ENCODE results near the gene MMAB. TPM values are rescaled to one million over a fixed set of nuclear protein-coding genes. Genes with fewer than 3 reads are reported as not detected.

The MMAB gene
- total RNA-seq, 2 donors from 2014 or later = 31.0 to 51.3 TPM

DNA sequence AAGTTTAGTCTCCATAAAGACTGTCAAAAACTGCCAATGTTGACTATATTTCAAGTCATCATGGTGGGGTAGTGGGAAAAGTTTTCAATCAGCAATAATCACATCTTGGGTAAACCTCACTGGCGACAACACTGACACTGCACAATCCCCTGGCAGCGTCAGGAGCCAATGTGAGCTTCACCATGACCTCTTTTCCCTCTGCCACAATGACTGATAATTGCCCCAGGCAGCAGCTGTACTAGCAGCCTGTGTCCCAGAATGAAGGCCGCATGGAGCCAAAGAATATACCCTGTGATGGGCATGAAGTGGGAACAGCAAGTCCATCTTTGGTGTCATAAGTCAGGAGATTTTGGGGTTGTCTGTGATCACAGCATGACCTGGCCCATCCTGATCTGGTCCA, 5.3 kb downstream of the MMAB start:
- intact Hi-C loops (cut with DNase I, micrococcal nuclease) = no loop called here
- no peak for ATAC-seq
- DNase-seq = no peak

GRCh38 chr12:109567296-109567695, 6.0 kb downstream of the MMAB start:
- ATAC-seq (no peak), DNase-seq (no peak)
- intact Hi-C loops (cut with DNase I, micrococcal nuclease) = no loop called here

DNA sequence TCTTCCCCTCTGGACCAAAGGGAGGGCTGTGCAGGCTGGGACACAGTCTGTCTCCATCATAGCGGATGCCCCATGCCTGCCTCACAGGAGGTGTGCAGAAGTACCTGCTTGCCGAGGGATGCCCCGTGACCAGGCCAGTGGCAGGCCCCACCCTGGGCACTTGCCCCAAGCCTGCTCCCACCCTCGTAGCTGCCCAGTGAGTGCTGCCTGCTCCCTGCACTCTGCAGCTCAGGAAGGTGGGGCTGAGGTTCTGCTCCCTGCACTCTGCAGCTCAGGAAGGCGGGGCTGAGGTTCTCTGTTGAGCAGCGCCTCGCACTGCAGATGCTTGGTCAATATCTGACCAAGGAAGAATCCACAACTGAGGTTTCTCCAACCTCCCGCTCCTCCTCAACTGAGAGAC, 6.9 kb downstream of the MMAB start:
- ATAC-seq (no peak), DNase-seq (no peak)
- intact Hi-C loops (cut with DNase I, micrococcal nuclease) = no loop called here

DNA sequence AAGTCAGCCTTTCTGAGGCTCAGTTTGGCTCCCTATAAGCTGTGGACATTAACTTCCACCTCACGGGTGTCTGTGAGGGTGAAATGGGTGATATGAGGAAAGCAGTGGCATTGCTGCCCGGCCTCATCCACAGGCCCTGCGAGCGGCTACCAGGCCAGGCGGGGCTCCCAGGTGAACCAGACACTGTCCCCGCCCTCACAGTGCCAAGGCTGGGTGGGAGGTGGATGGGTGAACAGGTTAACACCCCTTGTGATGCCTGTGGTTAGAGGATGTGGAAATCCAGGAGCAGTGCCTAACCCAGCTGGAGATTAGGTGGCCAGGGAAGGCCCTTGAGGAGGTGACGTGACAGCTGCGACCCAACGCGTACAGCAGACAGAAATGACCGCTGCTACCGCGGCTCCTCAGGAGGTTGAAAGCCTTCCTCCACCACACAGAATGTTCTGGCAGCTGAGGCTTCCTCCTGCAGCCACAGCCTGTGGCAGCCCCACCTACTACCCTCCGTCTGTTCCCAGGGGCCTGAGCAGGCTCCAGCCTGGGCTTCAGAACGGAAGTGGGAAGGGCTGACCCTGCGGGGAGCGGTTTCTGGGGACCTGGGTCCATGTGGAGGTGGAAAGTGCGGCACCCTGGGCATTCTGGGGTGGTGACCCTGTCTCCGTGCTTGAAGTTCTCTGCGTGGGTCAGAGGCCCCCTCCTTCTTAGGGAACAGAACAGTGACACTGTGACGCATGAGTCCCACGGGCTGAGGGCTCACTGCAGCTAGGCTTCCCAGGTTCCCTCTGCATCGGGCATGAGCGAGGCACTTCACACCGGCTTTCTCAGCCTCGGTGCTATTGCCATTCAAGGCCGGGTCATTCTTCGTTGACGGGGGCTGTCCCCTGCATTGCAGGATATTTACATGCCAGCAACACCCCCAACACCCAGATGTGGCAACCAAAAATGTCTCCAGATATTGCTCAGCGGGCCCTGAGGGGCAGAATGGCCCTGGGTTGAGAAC, 9.7 kb downstream of the MMAB start:
- intact Hi-C loops (cut with DNase I, micrococcal nuclease) = no loop called here
- DNase-seq (no peak), ATAC-seq (no peak)

GRCh38 chr12:109562871-109563270, 10.4 kb downstream of the MMAB start:
- DNase-seq (no peak), ATAC-seq (no peak)
- intact Hi-C loops (cut with DNase I, micrococcal nuclease) = no loop called here

DNA sequence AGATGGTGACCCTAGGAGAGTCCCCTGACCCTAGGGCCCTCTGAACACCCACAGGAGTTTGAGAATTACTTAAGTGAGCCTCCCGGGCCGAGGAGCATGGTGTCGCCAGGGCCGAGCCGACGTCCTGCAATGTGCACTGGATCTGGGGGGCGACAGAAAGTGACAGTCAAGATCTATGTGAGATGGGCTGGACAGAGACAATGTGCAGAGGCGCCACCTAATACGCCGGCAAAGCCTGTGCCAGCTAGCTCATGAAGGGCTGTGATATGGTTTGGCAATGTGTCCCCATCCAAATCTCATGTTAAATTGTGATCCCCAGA, 11.6 kb downstream of the MMAB start:
- DNase-seq (no peak), ATAC-seq (no peak)
- intact Hi-C loops (cut with DNase I, micrococcal nuclease) = no loop called here

DNA sequence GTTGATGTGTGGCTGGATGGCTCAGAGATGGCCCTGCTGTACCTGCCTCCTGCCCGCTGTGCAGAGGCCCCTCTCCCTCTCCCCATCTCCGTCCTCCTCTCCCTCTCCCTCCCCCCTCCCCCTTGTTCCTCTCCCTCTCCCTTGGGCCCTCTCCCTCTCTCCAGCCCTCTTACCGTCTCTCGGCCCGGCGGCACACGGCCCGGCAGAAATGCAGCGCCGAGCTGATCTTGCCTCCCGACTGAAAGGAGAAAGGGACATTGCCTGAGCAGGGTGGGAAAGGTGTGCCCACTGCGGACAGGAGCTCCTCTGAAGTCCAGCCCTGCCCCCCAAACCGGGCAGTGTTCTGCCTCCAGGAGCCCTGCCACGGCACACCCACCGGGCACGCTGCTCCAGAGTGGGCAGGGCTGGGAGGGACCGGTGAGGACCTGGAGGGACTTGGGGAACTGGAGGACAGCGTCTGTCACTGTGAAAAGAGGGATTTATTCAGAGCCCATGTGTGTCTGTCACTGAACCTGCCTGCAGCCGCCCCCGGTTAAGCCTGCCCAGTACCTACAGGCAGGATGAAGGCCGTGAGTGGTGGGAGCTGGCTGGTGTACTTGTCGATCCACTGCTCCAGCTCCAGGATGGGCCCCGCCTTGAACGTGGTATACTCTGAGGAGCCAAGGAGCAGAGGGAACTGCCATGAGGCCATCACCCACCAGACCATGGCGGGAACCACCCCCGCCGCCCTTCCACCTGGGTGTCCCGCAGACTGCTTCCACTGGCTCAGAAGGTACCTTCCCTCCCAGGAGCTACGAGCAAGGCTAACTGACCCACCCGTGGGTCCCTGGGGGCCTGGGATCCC, 12.2 kb downstream of the MMAB start:
- intact Hi-C loops (cut with DNase I, micrococcal nuclease) = no loop called here
- ATAC-seq = no peak
- no peak for DNase-seq

DNA sequence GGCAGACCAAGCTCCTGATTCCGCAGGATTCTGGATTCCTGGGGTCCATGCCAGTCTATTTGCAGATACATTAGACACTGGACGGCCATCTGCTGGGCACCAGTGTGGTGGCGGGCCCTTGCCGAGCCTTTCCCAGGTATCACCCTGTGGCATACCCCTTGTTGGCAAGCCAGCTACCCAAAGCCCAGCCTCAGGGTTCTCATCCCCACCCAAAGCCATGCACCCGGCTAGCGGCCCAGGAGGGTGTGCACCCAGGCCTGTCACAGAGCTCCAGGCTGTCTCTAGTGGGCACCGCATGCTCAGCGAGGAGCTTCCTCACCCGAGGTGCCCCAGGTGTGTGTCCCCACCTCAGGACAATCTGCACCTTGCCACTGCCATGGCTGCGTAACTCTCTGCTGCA, 13.7 kb downstream of the MMAB start:
- DNase-seq (no peak), ATAC-seq (no peak)
- intact Hi-C loops (cut with DNase I, micrococcal nuclease) = no loop called here

- DNase-seq (no peak), ATAC-seq (no peak)
- intact Hi-C loops (cut with DNase I, micrococcal nuclease) = no loop called here
These were observed 14.2 kb downstream of the MMAB start for GRCh38 chr12:109559200-109559505.

GRCh38 chr12:109558374-109559199, 14.7 kb downstream of the MMAB start:
- intact Hi-C loops (cut with DNase I, micrococcal nuclease) = no loop called here
- peak; percentile 64 to 68 for DNase-seq
- peak; percentile 90 for ATAC-seq

- no peak for ATAC-seq
- no peak for DNase-seq
- intact Hi-C loops (cut with DNase I, micrococcal nuclease) = no loop called here
These were observed 15.5 kb downstream of the MMAB start for GRCh38 chr12:109557805-109558204.

DNA sequence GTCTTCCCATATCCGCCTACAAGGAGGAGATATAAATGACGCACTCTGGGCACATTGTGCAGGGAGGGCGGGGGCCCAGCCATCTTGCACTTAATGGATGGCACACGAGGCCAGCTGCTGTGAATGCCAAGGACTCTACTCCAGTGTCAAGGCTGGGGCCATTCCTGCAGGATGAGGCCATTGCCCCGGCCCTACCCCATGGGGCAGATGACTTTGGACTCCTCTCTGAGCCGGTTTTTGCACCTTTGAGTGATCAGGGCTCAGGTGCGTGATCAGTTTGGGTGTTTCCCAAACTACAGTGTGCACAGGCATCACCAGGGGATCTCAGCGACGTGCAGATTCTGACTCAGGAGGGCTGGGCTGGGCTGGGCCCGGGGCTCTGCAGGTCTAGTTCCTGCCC, 16.1 kb downstream of the MMAB start:
- intact Hi-C loops (cut with DNase I, micrococcal nuclease) = no loop called here
- DNase-seq (no peak), ATAC-seq (no peak)

GRCh38 chr12:109555431-109556315, 17.6 kb downstream of the MMAB start:
- intact Hi-C loops (cut with DNase I, micrococcal nuclease) = no loop called here
- ATAC-seq (no peak), DNase-seq (no peak)

GRCh38 chr12:109554761-109555160, 18.5 kb downstream of the MMAB start:
- intact Hi-C loops (cut with DNase I, micrococcal nuclease) = no loop called here
- no peak for DNase-seq
- ATAC-seq = no peak

DNA sequence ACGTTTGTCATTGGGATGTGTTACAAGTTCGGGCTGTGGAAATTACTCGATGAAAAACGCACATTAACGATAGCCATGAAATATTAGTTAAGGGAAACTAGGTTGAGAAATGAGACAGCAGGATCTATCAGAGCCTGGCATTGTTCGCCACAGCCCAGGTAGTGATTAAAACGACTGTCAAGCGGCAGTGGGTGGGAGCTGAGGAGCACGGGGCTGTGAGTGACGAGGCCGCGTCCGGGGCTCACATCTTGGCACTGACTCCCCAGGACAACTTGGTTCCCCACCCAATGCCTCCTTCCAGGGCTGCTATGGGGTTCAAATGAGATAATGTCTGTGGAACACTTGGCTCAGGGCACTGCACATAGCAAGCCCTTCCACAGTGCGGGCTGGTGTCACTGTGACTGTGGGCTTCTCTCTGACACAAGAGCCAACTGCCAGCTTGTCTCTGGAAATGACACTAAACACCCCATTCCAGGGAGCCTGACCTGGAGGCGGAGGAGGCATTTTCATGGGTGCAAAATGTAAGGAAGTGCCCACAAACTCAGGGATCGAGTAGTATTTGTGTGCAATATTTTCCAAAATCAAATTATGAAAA, 19.3 kb downstream of the MMAB start:
- intact Hi-C loops (cut with DNase I, micrococcal nuclease) = no loop called here
- DNase-seq (no peak), ATAC-seq (no peak)

GRCh38 chr12:109553483-109553882, 19.8 kb downstream of the MMAB start:
- DNase-seq = no peak
- peak; percentile 12 for ATAC-seq
- intact Hi-C loops (cut with DNase I, micrococcal nuclease) = no loop called here

- intact Hi-C loops (cut with DNase I, micrococcal nuclease) = no loop called here
- ATAC-seq (peak; percentile 7), DNase-seq (no peak)
These were observed 20.3 kb downstream of the MMAB start for GRCh38 chr12:109552971-109553370.

GRCh38 chr12:109551108-109551507, 22.2 kb downstream of the MMAB start:
- intact Hi-C loops (cut with DNase I, micrococcal nuclease) = no loop called here
- ATAC-seq (no peak), DNase-seq (no peak)

All from left colon (tissue), 2 donors.